Chondrocyte (in vitro differentiated cells): Measurements from ENCODE around the gene BAIAP2. TPM values are rescaled to one million over a fixed set of nuclear protein-coding genes. Genes with fewer than 3 reads are reported as not detected.

Source experiments
- DNase-seq: peaks from one replicate; pipeline ENCODE4 v3.0.0; 2021; ENCODE audit warnings: mixed read lengths, low spot score
- H3K27ac Mint-ChIP-seq: one replicate; pipeline ENCODE4 v1.8.0; 2021; ENCODE audit warnings: mild to moderate bottlenecking, moderate library complexity, mixed read lengths; ENCODE audit not compliant: unreplicated experiment
- H3K27me3 Mint-ChIP-seq: 2 replicates; pipeline ENCODE4 v1.8.0; 2021; ENCODE audit warnings: low read depth, mixed read lengths
- H3K36me3 Mint-ChIP-seq: 2 replicates; pipeline ENCODE4 v1.8.0; 2021; ENCODE audit warnings: low read depth, mixed read lengths
- H3K4me1 Mint-ChIP-seq: 2 replicates; pipeline ENCODE4 v1.8.0; 2021; ENCODE audit warnings: low read depth, mild to moderate bottlenecking, mixed read lengths
- H3K4me3 Mint-ChIP-seq: one replicate; pipeline ENCODE4 v1.8.0; 2021; ENCODE audit warnings: mild to moderate bottlenecking, moderate library complexity, mixed read lengths; ENCODE audit not compliant: unreplicated experiment
- H3K9me3 Mint-ChIP-seq: 2 replicates; pipeline ENCODE4 v1.8.0; 2021; ENCODE audit warnings: low read depth, mixed read lengths
- CTCF ChIP-seq: fragments of 200-600 bp; sonication (generic); IDR thresholded peaks from 2 replicates; pipeline ENCODE4 v1.5.0; 2021; ENCODE audit warnings: antibody characterized with exemption, mild to moderate bottlenecking, moderate library complexity
- total RNA-seq: library from RNA; stranded (reverse); gene quantifications from 3 replicates; pipeline ENCODE4 v1.2.1, GENCODE V29; 2021

BAIAP2 gene
- total RNA-seq, 1 donor from 2014 or later: 29.5 TPM

DNA sequence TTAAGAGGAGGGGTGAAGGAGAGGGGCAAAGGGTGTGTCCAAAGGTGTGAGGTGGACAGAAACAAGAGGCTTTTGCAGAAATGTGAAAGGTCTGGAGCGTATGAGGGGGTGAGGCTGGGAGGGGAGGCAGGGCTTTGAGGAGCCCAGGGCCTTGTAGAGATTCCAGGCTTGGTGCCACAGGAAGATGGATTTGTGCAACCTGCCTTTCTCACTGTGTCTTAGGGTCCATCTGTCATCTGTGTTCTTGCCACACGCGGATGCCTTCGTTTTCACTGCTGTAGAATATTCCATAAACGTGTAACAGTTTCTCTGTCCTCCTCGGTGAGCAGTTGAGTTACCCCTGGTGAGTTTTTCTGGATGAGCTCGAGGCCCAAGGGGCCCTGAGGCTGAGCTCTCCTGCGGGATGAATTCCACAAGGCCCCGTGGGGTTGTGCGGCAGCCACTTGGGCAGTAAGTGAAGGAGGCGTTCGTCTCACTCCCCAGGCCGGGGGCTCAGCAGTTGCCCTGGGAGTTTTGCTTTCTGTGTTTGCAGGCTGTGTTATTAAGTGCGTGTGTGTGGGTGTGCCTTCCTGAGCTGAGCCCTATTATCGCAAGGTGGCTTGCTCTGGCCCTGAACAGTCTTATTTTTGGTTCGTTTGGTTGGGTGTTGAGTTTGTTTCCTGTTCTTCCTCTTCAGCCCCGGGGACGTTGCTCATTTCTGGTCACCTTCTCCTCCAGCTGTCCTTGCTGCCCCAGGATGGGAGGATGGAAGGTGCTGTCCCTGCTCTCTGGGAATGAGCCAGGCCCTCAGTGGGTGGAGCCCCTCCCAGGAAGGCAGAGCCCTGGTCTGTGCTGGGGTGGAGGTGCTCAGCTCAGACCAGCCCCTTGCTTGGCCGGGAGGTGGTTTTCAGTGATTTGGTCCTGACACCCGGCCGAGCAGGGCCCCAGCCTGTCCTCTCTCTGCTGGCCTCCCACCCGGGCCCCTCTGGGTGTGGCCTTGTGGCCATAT, 28.4 kb downstream of the BAIAP2 start:
- Mint-ChIP-seq H3K4me1 (peaks cover 47% of the 10 kb centered on the region), H3K36me3 (peaks cover 4% of the 10 kb centered on the region), H3K9me3 (no peaks in the 10 kb centered on the region), H3K27me3 (no peaks in the 10 kb centered on the region), H3K27ac (peak overlapping the region; percentile 94), H3K4me3 (no peak overlapping the region)
- TF ChIP-seq CTCF: no peak
- no peak for DNase-seq

DNA sequence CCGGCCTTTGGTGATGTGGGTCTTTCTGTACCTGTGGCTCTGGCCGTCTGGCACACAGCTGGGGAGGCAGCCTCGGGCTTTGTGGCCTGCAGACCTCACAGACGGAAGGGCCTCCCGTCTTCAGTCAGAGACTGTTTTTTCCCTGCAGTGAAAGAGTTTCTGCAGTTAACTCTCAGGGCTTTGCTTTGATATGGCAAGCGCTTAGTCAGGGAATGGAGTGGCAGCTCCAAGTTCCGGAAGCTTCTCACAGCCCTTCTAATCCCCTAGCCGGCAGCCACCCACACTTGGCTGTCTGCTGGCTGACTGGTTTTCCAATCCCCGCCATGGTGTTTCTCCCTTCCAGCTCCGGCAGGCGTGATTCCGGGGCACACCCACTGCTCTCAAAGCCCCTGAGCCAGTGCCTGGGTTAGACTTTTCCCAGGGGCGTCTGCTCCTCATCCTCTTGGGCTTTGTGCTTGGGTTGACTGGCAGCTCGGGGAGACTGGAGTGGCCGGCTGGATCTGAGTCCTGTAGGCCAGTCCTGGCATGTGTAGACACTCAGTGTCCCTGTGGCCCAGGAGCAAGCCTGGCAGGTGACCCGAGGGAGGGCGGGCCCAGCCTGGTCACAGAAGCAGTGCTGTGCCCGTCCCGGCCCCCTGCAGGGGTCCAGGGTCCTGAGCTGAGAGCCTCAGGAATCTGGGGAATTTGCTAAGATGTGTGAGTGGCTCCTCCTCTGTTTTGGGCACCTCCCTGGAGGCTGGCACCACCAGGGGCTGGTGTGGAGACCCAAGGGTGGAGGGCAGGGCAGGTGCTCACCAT, 29.9 kb downstream of the BAIAP2 start:
- TF ChIP-seq CTCF: no peak
- no peak for DNase-seq
- H3K9me3 Mint-ChIP-seq: no peaks in the 10 kb centered on the region
- H3K27me3 Mint-ChIP-seq: no peaks in the 10 kb centered on the region
- H3K4me3 Mint-ChIP-seq: peak overlapping the region; percentile 33
- peaks cover 47% of the 10 kb centered on the region for H3K4me1 Mint-ChIP-seq
- peak overlapping the region; percentile 94 for H3K27ac Mint-ChIP-seq
- peaks cover 4% of the 10 kb centered on the region for H3K36me3 Mint-ChIP-seq

GRCh38 chr17:81065500-81065899, 30.5 kb downstream of the BAIAP2 start:
- DNase-seq: no peak
- H3K9me3 Mint-ChIP-seq: no peaks in the 10 kb centered on the region
- peaks cover 41% of the 10 kb centered on the region for H3K4me1 Mint-ChIP-seq
- H3K4me3 Mint-ChIP-seq: no peak overlapping the region
- peak overlapping the region; percentile 94 for H3K27ac Mint-ChIP-seq
- peaks cover 4% of the 10 kb centered on the region for H3K36me3 Mint-ChIP-seq
- no peak for TF ChIP-seq CTCF
- H3K27me3 Mint-ChIP-seq: no peaks in the 10 kb centered on the region

DNA sequence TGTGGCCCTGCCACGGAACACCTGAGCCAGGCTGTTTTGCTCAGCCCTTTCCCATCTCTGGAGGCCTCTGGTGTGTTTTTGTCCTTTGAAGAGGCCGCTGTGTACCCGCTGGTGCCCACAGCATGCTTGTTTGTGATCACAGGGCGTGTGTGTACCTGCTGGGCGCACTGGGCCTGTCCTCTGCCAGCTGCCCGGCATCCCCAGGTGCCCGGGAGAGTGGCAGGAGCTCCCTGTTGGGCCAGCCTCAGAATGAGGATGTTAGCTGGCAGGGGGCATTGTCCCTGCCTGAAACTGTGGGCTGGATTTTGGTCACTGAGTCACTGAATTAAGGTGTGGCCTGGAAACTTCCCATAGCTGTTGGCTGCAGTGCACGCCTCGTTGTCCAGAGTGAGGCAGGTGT, 31.1 kb downstream of the BAIAP2 start:
- no peak for TF ChIP-seq CTCF
- no peak for DNase-seq
- no peak overlapping the region for H3K27ac Mint-ChIP-seq
- H3K36me3 Mint-ChIP-seq: peaks cover 4% of the 10 kb centered on the region
- H3K4me1 Mint-ChIP-seq: peaks cover 40% of the 10 kb centered on the region
- H3K9me3 Mint-ChIP-seq: no peaks in the 10 kb centered on the region
- no peaks in the 10 kb centered on the region for H3K27me3 Mint-ChIP-seq
- no peak overlapping the region for H3K4me3 Mint-ChIP-seq

DNA sequence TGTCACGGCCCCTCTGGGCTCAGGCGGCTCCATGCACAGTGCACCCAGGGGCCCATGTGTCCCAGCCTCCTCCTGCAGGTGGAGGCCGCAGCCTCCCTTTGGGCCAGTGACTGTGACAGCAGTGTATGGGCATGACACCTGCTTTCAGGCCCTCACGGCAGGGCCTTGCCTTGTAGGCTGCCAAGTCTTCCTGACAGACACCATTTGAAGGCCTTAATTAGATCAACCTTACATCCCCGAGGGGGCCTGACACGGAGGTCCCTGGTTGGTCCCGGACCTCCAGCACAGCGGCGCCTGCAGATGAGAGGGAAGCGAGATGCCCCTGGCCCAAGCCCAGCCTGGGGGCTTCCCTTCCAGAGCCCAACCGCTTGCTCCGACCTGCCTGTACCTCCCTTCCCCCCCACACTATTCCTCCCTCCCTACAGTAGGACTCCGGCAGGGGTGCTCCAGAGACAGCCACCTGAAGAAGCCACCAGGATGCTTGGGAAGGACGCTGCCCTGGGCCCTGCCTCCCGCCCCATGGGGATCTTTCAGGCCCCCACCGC, 31.9 kb downstream of the BAIAP2 start:
- peaks cover 35% of the 10 kb centered on the region for H3K4me1 Mint-ChIP-seq

More for the DNA sequence above, 31.9 kb downstream of the BAIAP2 start:
- Mint-ChIP-seq H3K4me3 (no peak overlapping the region), H3K9me3 (no peaks in the 10 kb centered on the region), H3K27ac (no peak overlapping the region), H3K27me3 (no peaks in the 10 kb centered on the region), H3K36me3 (no peaks in the 10 kb centered on the region)
- TF ChIP-seq CTCF: no peak
- no peak for DNase-seq
